HepG2 (cell line): ENCODE results near the gene SHANK3. TPM values are rescaled to one million over a fixed set of nuclear protein-coding genes. Genes with fewer than 3 reads are reported as not detected.

Source experiments
- FOXP1 ChIP-seq, 2 experiments: fragments of 450-650 bp in 1 of 2; IDR thresholded peaks; 2 replicates each; pipeline ENCODE4 v1.6.1; 2017 to 2018; ENCODE audit warnings: antibody characterized with exemption in 1 of 2
- KAT8 ChIP-seq: IDR thresholded peaks from 2 replicates; pipeline ENCODE4 v1.6.1; 2016; ENCODE audit warnings: missing genetic modification reagents, missing compliant biosample characterization
- LCORL ChIP-seq, 2 experiments: fragments of 450-650 bp in 1 of 2; sonication (generic) in 1 of 2; formaldehyde crosslinking in 1 of 2; IDR thresholded peaks; 2 replicates each; pipeline versions ENCODE4 v1.5.0 to v1.6.1; 2017 to 2020; ENCODE audit warnings: antibody characterized with exemption in 1 of 2, missing genetic modification reagents in 1 of 2
- MAFF ChIP-seq: IDR thresholded peaks from 2 replicates; pipeline ENCODE4 v1.6.1; 2011; ENCODE audit warnings: low read depth, low read length, improper control_type of control experiment
- PLRG1 ChIP-seq: fragments of 450-650 bp; conservative IDR thresholded peaks from 2 replicates; pipeline ENCODE4 v1.6.1; 2016
- POLR2A ChIP-seq, 2 experiments: IDR thresholded peaks; 2 replicates each; pipeline ENCODE4 v1.6.1; 2011; ENCODE audit warnings: low read depth in 2 of 2, low read length in 2 of 2, mild to moderate bottlenecking in 1 of 2, moderate library complexity in 1 of 2; ENCODE audit not compliant: insufficient read depth in 1 of 2
- POLR2G ChIP-seq: fragments of 200-400 bp; formaldehyde crosslinking; IDR thresholded peaks from 2 replicates; pipeline ENCODE4 v1.6.1; 2018; ENCODE audit warnings: mild to moderate bottlenecking, low read depth, low read length, moderate library complexity
- PRMT3 ChIP-seq: sonication (generic); formaldehyde crosslinking; IDR thresholded peaks from 2 replicates; pipeline ENCODE4 v1.8.1; 2022; ENCODE audit warnings: low read depth, mild to moderate bottlenecking, moderate library complexity, missing genetic modification reagents, borderline replicate concordance
- SKIL ChIP-seq: sonication (generic); formaldehyde crosslinking; IDR thresholded peaks from 2 replicates; pipeline ENCODE4 v1.8.0; 2022; ENCODE audit warnings: missing genetic modification reagents, mild to moderate bottlenecking, moderate library complexity, borderline replicate concordance
- SMAD1 ChIP-seq: sonication (generic); formaldehyde crosslinking; IDR thresholded peaks from 2 replicates; pipeline ENCODE4 v1.4.0; 2020; ENCODE audit warnings: missing genetic modification reagents, low read depth, mild to moderate bottlenecking, borderline replicate concordance
- SRY ChIP-seq: sonication (generic); formaldehyde crosslinking; IDR thresholded peaks from 2 replicates; pipeline ENCODE4 v1.8.0; 2022; ENCODE audit warnings: mild to moderate bottlenecking, missing genetic modification reagents
- THAP8 ChIP-seq: sonication (generic); formaldehyde crosslinking; IDR thresholded peaks from 2 replicates; pipeline ENCODE4 v1.5.1; 2020; ENCODE audit warnings: missing genetic modification reagents, mild to moderate bottlenecking, borderline replicate concordance
- ZNF160 ChIP-seq: sonication (generic); formaldehyde crosslinking; IDR thresholded peaks from 2 replicates; pipeline ENCODE4 v1.8.0; 2022; ENCODE audit warnings: mild to moderate bottlenecking, inconsistent platforms, missing genetic modification reagents
- ZNF317 ChIP-seq: sonication (generic); formaldehyde crosslinking; IDR thresholded peaks from 2 replicates; pipeline ENCODE4 v1.5.0; 2020; ENCODE audit warnings: mild to moderate bottlenecking, missing genetic modification reagents
- ZNF431 ChIP-seq: sonication (generic); formaldehyde crosslinking; IDR thresholded peaks from 2 replicates; pipeline ENCODE4 v1.9.0; 2022; ENCODE audit warnings: missing genetic modification reagents, low read depth, mild to moderate bottlenecking, borderline replicate concordance
- ZNF777 ChIP-seq: sonication (generic); formaldehyde crosslinking; IDR thresholded peaks from 2 replicates; pipeline ENCODE4 v1.4.0; 2020; ENCODE audit warnings: missing genetic modification reagents
- polyA plus RNA-seq, 8 experiments: library from polyadenylated mRNA; depleted of rRNA in 3 of 8; stranded (reverse) in 7 of 8; unstranded in 1 of 8; fragments of >200 nt; fragmentation: Illumina TruSeq in 4 of 8; extraction: Trizol in 4 of 8; gene quantifications; 2 replicates each; pipeline versions ENCODE4 v1.2.1 to v1.2.3, GENCODE V29; 2011 to 2016; ENCODE audit warnings: low read depth in 4 of 8, missing spikeins in 1 of 8, mixed read lengths in 1 of 8; ENCODE audit not compliant: insufficient read depth in 1 of 8
- total RNA-seq, 5 experiments: library from RNA; depleted of rRNA; stranded (reverse); fragments of >200 nt; fragmentation: Illumina TruSeq; extraction: Trizol; gene quantifications; 2 replicates each; pipeline ENCODE4 v1.2.3, GENCODE V29; 2016; ENCODE audit warnings: low read depth in 1 of 5
- TF ChIP-seq, protein P1 (sequence below): sonication (generic); formaldehyde crosslinking; IDR thresholded peaks from 2 replicates; pipeline ENCODE4 v1.8.1; 2023; ENCODE audit warnings: mild to moderate bottlenecking, missing genetic modification reagents
- TF ChIP-seq, protein P2 (sequence below): sonication (generic); formaldehyde crosslinking; IDR thresholded peaks from 2 replicates; pipeline ENCODE4 v1.4.0; 2020; ENCODE audit warnings: missing genetic modification reagents
- TF ChIP-seq, protein P3 (sequence below): sonication (generic); formaldehyde crosslinking; IDR thresholded peaks from 2 replicates; pipeline ENCODE4 v1.4.0; 2020; ENCODE audit warnings: missing genetic modification reagents
- TF ChIP-seq, protein P4 (sequence below): sonication (generic); formaldehyde crosslinking; IDR thresholded peaks from 2 replicates; pipeline ENCODE4 v1.8.0; 2022; ENCODE audit warnings: mild to moderate bottlenecking, missing genetic modification reagents, moderate library complexity

Gene SHANK3
- total and polyA plus RNA-seq, 2 of the 13 experiments (the other 11 are each of a cell fraction or from before 2014, with no cell fraction given): 2.9 to 4.6 TPM

DNA sequence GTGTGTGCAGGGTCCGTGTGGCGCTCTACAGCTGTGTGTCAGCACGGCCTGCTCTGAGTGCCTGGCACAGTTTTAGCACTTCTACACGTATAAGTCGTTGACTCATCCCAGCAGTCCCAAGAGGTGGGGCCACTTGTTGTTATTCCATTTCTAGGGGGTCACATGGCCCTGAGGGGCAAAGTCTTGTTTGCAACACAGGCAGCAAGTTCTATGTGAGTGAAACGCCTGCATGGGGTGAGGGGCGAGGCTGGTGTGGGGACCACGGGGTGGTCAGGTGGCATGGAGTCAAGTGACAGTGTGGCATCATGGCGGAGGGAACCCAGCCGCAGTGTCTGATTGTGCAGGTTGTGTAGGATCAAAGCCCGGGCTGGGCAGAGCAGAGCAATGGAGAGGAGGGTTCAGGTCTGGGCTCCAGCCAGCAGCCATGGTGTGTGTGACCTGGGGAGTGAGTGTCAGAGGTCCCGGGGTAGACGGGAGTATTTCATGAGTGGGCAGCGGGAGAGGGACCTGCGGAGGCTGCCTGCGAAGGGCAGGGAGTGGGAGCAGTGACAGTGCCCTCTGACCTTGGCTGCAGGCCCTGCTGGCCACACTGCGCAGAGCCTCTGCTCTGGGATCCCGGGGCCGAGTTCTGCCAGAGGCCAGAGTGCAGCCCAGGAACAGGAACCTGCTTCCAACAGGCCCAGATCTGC, 27.9 kb downstream of the SHANK3 start (continued):
- TF ChIP-seq SKIL (CRISPR knock-in tag) (no peak; the same call in 1 of the 2 replicates), FOXP1 (IDR thresholded peaks at IDR 0.05) (no peak), FOXP1 (CRISPR knock-in tag; IDR thresholded peaks at IDR 0.05) (peak; percentile 61; the same call in 1 of the 2 replicates), THAP8 (0 out of 2 replicates have a peak, but pooled peaks have one; percentile 68), ZNF317 (CRISPR knock-in tag) (0 out of 2 replicates have a peak, but pooled peaks have one; percentile 44), KAT8 (peak; percentile 79), LCORL (IDR thresholded peaks at IDR 0.05) (no peak), LCORL (CRISPR knock-in tag; IDR thresholded peaks at IDR 0.05) (no peak; the same call in 1 of the 2 replicates), ZNF160 (CRISPR knock-in tag) (no peak), ZNF431 (CRISPR knock-in tag) (peak; percentile 71; the same call in 1 of the 2 replicates), ZNF777 (CRISPR knock-in tag) (0 out of 2 replicates have a peak, but pooled peaks have one; percentile 48), SRY (CRISPR knock-in tag) (no peak), POLR2A (IDR thresholded peaks at IDR 0.05; ENCODE audit: insufficient read depth in 1 of 2, low read depth in 2 of 2, low read length in 2 of 2) (peak; percentile 81 to 89), PRMT3 (CRISPR knock-in tag) (no peak; the same call in 1 of the 2 replicates), PLRG1 (no peak), SMAD1 (CRISPR knock-in tag) (peak; percentile 84; the same call in 1 of the 2 replicates), POLR2G (peak; percentile 61), MAFF (no peak)
- TF ChIP-seq, protein P1, sequence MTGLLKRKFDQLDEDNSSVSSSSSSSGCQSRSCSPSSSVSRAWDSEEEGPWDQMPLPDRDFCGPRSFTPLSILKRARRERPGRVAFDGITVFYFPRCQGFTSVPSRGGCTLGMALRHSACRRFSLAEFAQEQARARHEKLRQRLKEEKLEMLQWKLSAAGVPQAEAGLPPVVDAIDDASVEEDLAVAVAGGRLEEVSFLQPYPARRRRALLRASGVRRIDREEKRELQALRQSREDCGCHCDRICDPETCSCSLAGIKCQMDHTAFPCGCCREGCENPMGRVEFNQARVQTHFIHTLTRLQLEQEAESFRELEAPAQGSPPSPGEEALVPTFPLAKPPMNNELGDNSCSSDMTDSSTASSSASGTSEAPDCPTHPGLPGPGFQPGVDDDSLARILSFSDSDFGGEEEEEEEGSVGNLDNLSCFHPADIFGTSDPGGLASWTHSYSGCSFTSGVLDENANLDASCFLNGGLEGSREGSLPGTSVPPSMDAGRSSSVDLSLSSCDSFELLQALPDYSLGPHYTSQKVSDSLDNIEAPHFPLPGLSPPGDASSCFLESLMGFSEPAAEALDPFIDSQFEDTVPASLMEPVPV: peak; percentile 47; the same call in 1 of the 2 replicates
- TF ChIP-seq, protein P2, sequence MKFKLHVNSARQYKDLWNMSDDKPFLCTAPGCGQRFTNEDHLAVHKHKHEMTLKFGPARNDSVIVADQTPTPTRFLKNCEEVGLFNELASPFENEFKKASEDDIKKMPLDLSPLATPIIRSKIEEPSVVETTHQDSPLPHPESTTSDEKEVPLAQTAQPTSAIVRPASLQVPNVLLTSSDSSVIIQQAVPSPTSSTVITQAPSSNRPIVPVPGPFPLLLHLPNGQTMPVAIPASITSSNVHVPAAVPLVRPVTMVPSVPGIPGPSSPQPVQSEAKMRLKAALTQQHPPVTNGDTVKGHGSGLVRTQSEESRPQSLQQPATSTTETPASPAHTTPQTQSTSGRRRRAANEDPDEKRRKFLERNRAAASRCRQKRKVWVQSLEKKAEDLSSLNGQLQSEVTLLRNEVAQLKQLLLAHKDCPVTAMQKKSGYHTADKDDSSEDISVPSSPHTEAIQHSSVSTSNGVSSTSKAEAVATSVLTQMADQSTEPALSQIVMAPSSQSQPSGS: peak; percentile 80
- TF ChIP-seq, protein P3, sequence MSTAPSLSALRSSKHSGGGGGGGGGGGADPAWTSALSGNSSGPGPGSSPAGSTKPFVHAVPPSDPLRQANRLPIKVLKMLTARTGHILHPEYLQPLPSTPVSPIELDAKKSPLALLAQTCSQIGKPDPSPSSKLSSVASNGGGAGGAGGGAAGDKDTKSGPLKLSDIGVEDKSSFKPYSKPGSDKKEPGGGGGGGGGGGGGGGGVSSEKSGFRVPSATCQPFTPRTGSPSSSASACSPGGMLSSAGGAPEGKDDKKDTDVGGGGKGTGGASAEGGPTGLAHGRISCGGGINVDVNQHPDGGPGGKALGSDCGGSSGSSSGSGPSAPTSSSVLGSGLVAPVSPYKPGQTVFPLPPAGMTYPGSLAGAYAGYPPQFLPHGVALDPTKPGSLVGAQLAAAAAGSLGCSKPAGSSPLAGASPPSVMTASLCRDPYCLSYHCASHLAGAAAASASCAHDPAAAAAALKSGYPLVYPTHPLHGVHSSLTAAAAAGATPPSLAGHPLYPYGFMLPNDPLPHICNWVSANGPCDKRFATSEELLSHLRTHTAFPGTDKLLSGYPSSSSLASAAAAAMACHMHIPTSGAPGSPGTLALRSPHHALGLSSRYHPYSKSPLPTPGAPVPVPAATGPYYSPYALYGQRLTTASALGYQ (CRISPR knock-in tag): 0 out of 2 replicates have a peak, but pooled peaks have one; percentile 9
- TF ChIP-seq, protein P4, sequence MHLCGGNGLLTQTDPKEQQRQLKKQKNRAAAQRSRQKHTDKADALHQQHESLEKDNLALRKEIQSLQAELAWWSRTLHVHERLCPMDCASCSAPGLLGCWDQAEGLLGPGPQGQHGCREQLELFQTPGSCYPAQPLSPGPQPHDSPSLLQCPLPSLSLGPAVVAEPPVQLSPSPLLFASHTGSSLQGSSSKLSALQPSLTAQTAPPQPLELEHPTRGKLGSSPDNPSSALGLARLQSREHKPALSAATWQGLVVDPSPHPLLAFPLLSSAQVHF: no peak
